ENCODE results near the gene ATP9A. TPM values are rescaled to one million over a fixed set of nuclear protein-coding genes. Genes with fewer than 3 reads are reported as not detected.

The ATP9A gene
- polyA plus RNA-seq, 3 donors = 0.04 TPM; not detected in 2

- no peak overlapping the region for H3K27ac Mint-ChIP-seq
- no peak overlapping the region for H3K4me3 Mint-ChIP-seq
- Histone ChIP-seq H3K27me3 (ENCODE audit: control insufficient read depth in 2 of 2, insufficient read depth in 2 of 2, low read length in 2 of 2) (no peaks in the 10 kb centered on the region), H2AFZ (ENCODE audit: insufficient read depth, low read depth, low read length, poor library complexity, severe bottlenecking) (no peak overlapping the region), H3K4me3 (replicated peaks in 1 of 3; ENCODE audit: low read depth in 2 of 3, low read length in 3 of 3) (no peak overlapping the region), H3K27ac (ENCODE audit: low read depth in 1 of 2, low read length in 2 of 2) (no peak overlapping the region), H3K4me2 (replicated peaks; ENCODE audit: extremely low read depth, low read length, poor library complexity, severe bottlenecking) (no peak overlapping the region), H3K9ac (ENCODE audit: insufficient read depth, low read length, poor library complexity, severe bottlenecking) (no peak overlapping the region), H4K20me1 (ENCODE audit: insufficient read depth, low read length) (no peaks in the 10 kb centered on the region), H3K4me1 (ENCODE audit: control insufficient read depth in 1 of 2, insufficient read depth in 2 of 2, low read length in 2 of 2) (peaks cover 10% of the 10 kb centered on the region in 2 donors), H3K79me2 (ENCODE audit: insufficient read depth, low read length) (no peaks in the 10 kb centered on the region), H3K9me3 (replicated peaks in 1 of 2; ENCODE audit: control insufficient read depth in 1 of 2, insufficient read depth in 1 of 2, low read length in 2 of 2) (no peaks in the 10 kb centered on the region), H3K36me3 (replicated peaks in 1 of 2; ENCODE audit: control insufficient read depth in 1 of 2, insufficient read depth in 2 of 2, low read length in 2 of 2) (no peaks in the 10 kb centered on the region)
- H3K27me3 Mint-ChIP-seq (ENCODE audit: low read depth in 3 of 3) = peaks cover 0 to 3% (median 0%) of the 10 kb centered on the region in 3 donors
- no peaks in the 10 kb centered on the region for H3K9me3 Mint-ChIP-seq
- H3K4me1 Mint-ChIP-seq = peaks cover 10% of the 10 kb centered on the region
- no peak for DNase-seq
- 100% methylated on average over 2 of the region's 7 CpGs for WGBS (ENCODE audit: insufficient coverage)
- no peaks in the 10 kb centered on the region for H3K36me3 Mint-ChIP-seq
- no peak for TF ChIP-seq CTCF (IDR thresholded peaks at IDR 0.05)
- intact Hi-C loops (cut with micrococcal nuclease) = no loop called here
Measured at GRCh38 chr20:51660672-51661608, 107.2 kb downstream of the ATP9A start.

- Mint-ChIP-seq H3K4me1 (peaks cover 10% of the 10 kb centered on the region), H3K27me3 (ENCODE audit: low read depth in 3 of 3) (no peaks in the 10 kb centered on the region), H3K27ac (no peak overlapping the region), H3K36me3 (no peaks in the 10 kb centered on the region), H3K9me3 (no peaks in the 10 kb centered on the region), H3K4me3 (no peak overlapping the region)
- no peak overlapping the region for H2AFZ ChIP-seq (ENCODE audit: insufficient read depth, low read depth, low read length, poor library complexity, severe bottlenecking)
- H3K79me2 ChIP-seq (ENCODE audit: insufficient read depth, low read length) = no peaks in the 10 kb centered on the region
- H3K36me3 ChIP-seq (replicated peaks in 1 of 2; ENCODE audit: control insufficient read depth in 1 of 2, insufficient read depth in 2 of 2, low read length in 2 of 2) = no peaks in the 10 kb centered on the region
- peaks cover 10% of the 10 kb centered on the region in 2 donors for H3K4me1 ChIP-seq (ENCODE audit: control insufficient read depth in 1 of 2, insufficient read depth in 2 of 2, low read length in 2 of 2)
- no peaks in the 10 kb centered on the region for H4K20me1 ChIP-seq (ENCODE audit: insufficient read depth, low read length)
- no peak overlapping the region for H3K27ac ChIP-seq (ENCODE audit: low read depth in 1 of 2, low read length in 2 of 2)
- no peak overlapping the region for H3K4me2 ChIP-seq (replicated peaks; ENCODE audit: extremely low read depth, low read length, poor library complexity, severe bottlenecking)
- no peak for DNase-seq
- no peak for TF ChIP-seq CTCF (IDR thresholded peaks at IDR 0.05)
- no peak overlapping the region for H3K9ac ChIP-seq (ENCODE audit: insufficient read depth, low read length, poor library complexity, severe bottlenecking)
- H3K9me3 ChIP-seq (replicated peaks in 1 of 2; ENCODE audit: control insufficient read depth in 1 of 2, insufficient read depth in 1 of 2, low read length in 2 of 2) = no peaks in the 10 kb centered on the region
- H3K4me3 ChIP-seq (replicated peaks in 1 of 3; ENCODE audit: low read depth in 2 of 3, low read length in 3 of 3) = no peak overlapping the region
- intact Hi-C loops (cut with micrococcal nuclease) = no loop called here
- WGBS (ENCODE audit: insufficient coverage) = no CpG with 5 or more reads among the region's 8 CpGs
- no peaks in the 10 kb centered on the region for H3K27me3 ChIP-seq (ENCODE audit: control insufficient read depth in 2 of 2, insufficient read depth in 2 of 2, low read length in 2 of 2)
Measured at GRCh38 chr20:51659491-51660050, 108.6 kb downstream of the ATP9A start.
